GM19328 (cell line): ENCODE measurements around the gene DVL1.
"Not testable (repeated sequence)": the region's sequence is repeated elsewhere in the genome, so short reads cannot be mapped to it uniquely, and the experiment has no call there.

Source experiments
- ATAC-seq: cut with Tn5 transposase; IDR thresholded peaks from one replicate; pipeline ENCODE4 v1.9.1; 2021; ENCODE audit warnings: mild to moderate bottlenecking, moderate library complexity; ENCODE audit not compliant: unreplicated experiment

The DVL1 gene

DNA sequence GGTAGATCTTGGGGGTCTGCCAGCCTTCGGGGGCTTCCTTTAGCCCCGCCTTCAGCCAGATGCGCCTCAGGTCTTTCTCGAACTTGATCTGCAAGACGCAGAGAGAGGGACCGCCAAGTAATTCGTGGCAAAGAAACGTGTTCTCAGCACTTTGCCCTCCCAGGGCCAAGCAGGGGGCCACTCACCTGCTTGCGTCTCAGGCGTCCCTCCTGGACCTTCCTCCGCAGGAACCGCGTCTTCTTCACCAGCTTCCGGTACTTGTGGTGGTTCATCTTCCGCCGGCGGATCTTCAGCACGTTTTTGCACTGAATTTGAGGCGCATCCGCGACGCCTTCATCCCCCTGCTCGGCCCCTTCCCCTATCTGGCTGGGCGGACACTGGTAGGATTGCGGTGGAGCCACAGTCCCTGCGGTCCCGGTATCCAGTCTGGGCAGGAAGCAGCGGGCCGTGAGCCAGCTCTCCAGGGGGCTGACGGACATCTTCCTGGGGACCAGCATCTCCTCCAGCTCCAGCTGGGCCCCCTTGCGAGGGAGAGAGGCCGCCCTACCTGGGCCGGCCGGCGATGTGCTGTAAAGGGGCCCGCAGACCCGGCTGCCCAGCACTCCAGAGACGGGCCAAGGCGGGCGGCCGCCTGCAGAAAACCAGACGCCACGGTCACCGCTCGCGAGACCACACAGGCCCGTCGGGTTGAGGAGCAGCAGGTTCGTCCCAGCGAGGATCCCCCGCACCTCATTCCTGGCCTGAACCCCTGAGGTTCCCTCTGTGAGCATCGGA is 24.8 kb upstream of the DVL1 start:
- ATAC-seq, result no peak

DNA sequence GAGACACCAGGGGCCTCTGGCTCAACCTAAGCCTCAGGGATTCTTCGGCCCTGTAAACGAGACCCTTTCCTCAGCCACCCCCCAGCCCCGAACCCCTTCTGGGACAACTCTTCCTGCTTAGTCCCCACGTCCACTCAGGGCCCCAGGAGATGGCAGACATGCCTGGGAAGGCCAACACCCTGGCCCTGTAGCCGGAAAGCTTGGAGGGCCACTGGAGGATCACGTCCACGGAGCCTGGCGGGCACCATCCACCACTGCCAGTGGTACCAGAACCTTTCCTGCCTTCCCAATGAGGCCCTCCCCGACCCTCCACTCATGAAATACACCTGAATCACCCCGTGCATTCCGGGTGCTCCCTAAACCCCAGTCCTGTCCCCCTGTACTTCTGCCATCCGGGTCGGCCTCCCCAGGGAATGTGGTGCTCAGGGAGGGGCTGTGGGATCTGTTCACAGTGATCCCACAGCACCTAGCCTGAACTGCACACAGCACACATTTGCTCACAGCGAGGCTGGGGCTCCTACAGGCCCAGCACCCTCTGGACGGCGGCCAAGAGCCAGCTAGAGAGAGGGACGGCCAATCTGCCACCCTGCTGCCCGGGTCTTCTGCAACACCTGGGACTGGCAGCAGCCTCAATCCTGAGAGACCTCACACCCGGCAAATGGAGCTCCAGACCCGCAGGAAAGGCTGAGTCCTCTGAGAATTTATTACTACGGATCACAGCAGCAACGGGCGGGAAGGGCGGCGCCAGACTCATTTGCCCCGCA is 24.0 kb upstream of the DVL1 start:
- no peak for ATAC-seq

DNA sequence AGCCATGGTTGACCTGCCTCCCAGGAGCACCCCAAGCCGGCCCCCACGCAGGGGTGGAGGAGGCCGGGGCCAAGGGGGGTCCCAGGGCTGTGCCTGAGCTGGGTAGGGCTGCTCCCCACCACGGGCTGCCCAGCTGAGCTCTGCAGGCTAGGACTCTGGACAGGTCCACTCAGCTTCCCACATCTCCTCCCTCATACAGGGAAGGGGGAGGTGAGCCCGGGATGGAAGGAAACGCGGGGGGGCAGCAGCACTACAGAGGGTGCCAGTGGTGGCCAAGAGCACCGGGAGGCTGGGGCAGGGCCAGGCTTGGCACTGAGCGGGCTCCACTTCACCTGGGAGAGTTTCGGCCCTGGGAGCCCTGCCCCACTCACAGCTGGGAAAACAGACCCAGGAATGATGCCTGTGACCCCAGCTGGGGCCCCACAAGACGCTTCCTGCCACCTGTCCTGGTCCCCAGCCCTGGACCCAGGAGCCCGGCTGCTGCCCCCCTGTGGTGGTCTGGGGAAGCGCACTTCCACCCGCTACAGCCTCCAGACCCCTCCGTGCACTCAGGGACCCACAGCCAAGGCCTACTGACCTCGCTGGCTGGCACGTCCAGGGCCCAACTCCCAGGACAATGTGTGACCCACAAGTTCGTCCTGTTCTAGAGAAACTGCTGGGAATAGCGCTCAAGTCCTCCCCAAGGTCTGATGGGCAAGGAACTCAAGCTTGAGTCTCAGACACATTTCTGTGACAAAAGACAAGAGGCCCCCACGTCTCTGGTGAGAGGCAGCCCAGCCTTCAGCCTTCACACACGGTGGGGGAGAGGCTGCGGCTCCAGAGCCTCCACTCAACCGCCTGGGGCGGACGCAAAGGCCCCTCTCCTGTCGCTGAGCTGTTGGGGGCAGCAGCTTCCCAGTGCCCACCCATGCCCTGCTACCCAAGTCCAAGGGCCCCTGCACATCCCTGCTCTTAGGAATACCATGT is 22.8 kb upstream of the DVL1 start:
- no peak for ATAC-seq

DNA sequence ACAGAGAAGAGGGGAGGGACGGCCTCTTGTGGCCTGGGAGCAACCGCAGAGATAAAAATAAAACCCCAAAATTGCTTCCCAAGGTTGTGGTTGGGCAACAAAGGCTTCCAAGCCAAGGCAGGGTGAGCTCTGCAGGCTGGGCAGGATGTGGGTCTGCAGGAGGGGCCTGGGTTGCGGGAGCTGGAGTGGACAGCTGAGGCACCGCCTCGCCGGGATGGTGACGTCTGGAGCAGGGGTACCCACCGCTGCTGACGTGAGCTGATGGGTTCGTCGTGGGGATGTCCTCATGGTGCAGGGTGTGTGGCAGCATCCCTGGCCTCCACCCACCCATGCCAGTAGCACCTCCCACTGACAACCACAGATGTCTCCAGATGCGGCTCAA is 22.1 kb upstream of the DVL1 start:
- ATAC-seq, result no peak

DNA sequence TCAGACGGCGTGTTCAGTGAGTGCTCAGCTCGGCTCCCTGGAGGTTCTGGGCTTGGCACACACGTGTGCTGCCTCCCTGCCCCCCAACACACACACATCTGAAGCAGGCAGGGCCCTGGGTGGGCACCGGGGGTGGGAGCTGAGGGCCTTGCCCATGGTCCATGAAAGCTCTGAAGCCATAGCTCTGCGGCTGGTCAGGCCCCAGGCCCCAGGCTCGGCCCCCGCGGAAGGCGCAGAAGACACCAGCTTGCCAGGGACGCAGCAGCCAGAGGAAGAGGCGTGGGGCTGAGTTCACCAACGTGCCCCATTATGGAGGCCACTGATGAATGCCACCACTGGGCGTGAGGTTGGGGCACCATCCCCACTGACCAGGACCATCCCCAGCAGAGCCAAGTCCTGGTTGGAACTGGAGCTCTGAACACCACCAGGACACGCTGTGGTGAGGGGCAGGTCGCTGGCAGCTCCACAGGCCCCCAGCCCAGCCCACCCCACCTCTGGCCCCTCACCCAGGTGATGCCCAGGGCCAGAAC is 21.6 kb upstream of the DVL1 start:
- ATAC-seq, result no peak

DNA sequence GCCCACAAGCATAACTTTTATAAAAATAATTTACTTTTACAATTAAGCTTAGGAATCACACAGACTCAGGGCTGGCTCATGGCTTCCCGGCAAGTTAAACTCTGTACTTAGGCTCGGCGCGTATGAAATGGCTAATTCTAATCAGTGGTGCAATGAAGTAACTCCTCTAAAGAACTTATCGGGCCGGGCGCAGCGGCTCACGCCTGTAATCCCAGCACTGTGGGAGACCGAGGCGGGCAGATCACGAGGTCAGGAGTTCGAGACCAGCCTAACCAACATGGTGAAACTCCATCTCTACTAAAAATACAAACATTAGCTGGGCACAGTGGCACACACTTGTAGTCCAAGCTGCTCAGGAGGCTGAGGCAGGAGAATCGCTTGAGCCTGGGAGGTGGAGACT is 20.9 kb upstream of the DVL1 start:
- not testable (repeated sequence) for ATAC-seq

DNA sequence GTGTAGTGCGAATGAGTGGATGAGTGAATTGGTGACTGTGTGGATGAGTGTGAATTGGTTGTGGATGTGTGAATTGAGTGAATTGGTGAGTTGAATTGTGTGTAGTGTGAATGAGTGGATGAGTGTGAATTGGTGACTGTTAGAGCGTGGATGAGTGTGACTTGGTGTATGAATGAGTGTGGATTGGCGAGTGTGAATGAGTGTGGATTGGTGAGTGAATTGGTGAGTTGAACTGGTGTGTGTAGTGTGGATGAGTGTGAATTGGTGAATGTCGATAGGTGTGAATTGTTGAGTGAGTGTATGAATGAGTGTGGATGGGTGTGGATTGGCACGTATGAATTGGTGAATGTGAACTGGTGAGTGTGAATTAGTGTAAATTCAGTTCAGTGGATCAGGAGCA is 18.1 kb upstream of the DVL1 start:
- no peak for ATAC-seq

DNA sequence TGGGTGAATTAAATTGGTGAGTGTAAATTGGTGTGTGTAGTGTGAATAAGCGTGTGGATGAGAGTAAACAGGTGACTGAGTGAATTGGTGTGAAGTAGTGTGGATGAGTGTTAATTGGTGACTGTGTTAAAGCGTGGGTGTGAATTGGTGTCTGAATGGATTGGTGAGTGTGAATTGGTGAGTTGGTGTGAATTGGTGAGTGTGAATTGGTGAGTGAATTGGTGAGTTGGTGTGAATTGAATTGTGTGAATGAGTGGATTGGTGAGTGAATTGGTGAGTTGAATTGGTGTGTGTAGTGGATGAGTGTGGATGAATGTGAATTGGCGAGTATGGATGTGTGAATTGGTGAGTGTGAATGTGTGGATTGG is 17.5 kb upstream of the DVL1 start:
- no peak for ATAC-seq

DNA sequence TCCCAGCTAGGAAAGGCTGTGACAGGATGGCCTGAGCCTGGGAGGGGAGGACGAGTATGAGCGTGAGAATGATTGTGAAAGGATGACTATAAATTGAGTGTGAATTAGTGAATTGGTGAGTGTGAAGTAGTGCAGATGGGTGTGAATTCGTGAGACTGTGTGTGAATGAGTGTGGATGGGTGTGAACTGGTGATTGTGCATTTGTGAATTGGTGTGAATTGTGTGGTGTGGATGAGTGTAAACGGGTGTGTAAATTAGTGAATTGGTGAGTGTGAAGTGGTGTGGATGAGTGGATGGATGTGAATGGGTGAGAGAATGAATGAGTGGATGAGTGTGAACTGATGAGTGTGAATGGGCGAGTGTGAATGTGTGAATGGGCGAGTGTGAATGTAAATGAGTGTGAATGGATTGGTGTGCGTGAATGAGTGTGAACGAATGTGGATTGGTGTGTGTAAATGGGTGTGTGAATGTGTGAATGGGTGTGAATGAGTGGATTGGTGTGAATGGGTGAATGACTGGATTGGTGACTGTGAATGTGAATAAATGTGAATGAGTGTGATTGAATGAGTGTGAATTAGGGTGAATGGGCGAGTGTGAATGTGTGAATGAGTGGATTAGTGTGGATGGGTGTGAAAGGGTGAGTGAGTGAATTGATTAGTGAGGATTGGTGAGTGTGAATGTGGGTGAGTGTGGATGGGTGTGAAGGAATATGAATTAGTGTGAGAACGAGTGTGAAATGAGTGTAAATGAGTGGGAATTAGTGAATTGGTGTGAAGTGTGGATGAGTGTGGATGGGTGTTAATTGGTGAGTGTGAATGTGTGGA is 16.9 kb upstream of the DVL1 start:
- ATAC-seq, result no peak

DNA sequence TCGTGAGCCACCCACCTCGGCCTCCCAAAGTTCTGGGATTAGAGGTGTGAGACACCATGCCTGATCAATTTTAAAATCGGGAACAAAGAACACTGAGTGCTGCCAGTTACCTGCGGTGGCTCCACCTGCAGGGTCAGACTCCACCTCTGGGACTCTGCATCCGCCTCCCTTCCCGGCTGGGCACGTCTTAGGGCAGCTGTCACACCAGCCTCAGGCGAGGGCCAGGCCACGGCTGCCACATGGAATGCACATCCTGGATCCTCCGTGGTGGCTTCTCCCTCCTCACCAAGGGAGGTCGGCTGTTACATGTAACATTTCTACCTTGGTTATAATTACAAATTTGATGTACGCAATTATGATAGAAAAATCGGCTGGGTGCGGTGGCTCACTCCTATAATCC is 15.0 kb upstream of the DVL1 start:
- no peak for ATAC-seq

DNA sequence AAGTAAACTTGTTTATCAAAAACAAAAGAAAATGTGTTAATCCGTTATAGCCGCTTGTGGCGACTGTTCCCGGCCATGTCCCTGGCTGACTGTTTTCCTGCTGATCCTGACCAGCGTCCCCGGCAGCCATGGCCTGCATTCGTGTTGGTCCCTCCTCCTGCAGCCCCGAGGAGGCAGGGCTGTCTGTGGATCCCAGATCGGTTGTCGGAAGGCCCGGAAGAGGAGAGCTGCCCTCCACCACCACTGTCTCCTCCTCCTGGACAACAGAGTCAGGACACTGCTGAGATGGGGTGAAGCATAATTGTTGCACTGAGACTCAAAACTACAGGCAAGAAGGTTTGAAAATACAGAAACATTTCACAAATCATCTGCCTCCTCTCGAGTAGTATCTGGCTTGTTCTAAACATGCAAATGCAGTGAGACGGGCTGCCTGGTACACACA is 12.8 kb upstream of the DVL1 start:
- no peak for ATAC-seq

DNA sequence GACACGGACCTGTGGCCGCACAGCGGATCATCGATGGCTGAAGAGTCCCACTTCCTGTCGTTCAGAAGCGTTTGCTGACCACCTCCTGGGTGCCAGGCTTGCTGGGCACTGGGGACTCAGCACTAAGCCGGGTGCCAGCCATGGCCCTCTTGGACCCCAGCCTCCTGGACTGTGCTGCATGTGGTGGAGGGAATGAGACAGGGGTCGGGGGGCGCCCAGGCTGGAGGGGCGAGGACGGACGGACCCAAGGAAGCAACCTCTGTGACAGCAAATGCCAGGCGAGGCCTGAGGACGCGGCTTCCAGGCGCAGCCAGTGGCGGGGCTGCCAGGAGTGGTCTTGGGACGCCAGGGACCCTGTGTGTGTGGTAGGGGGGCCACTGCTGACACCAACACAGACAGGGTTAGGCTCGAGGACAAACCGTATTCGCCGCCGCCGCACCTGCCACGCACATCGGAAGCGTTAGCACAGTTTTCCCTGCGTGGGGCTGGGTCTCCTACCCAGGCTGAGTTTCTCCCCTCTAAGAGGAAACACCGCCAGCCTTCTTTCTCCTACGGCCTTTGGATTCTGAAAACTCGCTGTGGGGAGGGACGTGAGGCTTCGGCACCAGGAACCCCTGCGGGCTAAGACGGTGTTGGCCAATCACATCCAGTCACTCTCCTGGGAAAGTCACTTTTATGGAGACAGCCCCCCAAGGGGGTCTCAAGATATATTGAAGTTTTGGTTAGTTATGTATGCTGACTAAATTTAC is 12.2 kb upstream of the DVL1 start:
- ATAC-seq, result no peak

DNA sequence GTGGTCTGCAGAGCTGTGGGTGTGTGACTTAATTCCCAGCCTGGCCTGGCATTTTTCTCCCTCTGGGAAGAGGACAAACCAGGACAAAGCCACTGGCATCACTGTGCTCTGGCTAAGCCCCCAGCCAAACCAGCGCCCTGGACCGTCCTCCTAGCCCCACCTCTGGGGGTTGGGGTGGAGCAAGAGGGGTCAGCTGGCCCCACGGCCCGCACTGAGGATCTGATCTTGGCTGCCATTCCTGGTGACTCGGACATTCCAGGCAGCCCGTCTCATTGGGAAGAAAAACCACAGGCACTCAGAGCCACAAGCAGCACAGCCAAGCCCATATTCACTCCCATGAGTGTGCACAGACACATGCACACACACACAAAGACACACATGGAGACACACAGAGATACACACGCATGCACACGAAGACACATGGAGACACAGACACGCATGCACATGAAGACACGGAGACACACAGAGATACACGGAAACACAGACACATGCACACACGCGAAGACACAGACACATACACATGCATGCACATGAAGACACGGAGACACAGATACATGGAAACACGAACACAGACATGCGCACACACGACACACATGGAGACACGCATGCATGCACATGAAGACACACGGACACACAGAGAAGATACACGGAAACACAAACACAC is 11.4 kb upstream of the DVL1 start:
- no peak for ATAC-seq

DNA sequence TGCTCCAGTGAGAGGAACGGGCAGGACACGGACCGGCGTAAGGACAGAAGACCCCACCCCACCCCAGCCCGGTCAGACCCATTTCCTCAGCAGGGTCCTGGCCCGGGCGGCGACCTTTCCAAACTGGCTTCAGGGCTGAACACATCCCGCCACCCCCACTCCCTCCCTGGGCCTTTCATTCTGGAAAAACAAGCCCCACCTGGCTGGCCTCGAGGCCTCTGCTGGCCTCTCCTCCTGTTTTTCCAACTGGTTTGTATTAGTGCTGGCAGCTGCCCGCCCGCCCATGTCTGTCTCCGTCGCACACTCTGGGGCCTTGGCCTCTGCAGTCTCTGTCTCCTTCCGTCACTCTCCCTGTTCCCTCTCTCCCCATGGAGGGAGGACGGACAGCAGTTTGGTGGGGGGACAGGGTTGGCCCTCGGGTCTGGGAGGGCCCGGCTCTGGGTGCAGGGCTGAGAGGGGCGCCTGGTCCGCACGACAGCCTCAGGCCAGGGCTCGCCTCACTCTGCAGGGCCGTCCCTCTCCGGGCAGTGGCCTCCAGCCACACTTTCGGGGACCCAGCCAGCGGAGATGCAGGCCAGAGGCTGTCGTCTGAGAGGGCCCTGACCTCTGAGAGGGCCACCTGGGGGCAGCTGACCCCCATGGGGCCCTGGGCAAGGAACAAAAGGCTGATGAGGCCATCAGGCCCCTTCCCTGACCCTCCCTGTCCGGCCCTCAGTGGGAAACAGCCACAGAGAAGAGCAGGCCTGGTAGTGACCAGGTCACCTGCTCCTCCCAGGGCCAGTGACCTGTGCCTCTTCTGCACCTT is 10.6 kb upstream of the DVL1 start:
- no peak for ATAC-seq

DNA sequence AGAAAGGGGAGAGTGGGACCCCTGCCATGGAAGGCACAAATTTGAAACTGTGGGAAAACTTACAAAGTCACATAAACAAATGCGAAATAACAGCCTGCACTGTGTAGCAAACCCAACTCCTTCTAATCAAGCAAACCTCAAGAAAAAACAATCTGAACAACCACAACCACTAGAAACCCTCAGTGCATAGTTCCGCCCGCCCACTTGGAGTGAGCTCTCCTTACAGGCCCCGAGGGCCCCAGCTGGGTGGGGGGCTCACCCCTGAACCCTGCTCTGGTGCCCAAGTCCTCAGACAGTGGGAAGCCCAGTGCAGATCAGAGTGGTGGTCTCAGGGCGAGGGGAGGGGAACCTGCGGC is 10.1 kb upstream of the DVL1 start:
- ATAC-seq, result no peak

DNA sequence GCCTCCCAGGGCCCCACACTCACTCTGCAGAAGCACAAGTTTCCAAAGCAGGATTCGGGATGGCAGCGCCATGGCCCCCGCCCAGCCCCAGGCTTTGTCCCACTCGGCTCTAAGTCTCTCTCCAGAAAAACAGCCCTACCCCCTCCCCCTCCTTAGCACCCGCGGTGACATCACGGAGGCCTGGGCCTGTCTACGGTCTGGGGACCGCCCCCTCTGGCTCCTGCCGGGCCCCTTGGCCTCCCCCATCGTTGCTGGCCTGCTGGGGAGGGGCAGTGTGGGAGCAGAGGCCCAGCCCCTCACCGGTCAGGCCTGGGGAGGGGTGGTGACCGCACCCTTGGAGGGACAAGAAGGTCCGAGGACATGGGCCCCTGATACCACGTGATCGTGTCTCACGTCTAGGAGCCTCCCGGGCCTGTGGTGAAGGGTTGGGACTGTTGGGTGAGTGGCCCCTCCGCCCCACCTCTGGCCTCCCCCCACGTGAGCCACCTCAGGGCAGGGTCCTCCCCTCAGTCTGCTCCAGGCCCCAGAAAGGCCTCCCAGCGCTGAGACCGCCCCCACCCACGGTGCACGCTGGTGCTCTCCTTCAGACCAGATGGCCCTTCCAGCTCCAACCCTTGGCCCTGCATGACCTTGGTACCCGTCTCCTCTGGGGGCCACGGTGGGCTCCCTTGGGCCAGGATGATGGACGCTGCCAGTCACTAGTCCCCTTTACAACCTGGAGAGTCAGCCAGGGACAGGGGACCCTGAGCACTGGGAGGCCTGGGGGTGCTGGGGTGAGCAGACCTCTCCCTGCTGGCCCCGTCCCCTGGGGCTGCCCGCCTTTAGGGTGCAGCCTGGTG is 9.4 kb upstream of the DVL1 start, which contains the start of gene MXRA8:
MXRA8 (minus strand) TSS at position 123 of the 839 bp plus-strand sequence; CDS start at position 72, 51 bp downstream.
- no peak for ATAC-seq

DNA sequence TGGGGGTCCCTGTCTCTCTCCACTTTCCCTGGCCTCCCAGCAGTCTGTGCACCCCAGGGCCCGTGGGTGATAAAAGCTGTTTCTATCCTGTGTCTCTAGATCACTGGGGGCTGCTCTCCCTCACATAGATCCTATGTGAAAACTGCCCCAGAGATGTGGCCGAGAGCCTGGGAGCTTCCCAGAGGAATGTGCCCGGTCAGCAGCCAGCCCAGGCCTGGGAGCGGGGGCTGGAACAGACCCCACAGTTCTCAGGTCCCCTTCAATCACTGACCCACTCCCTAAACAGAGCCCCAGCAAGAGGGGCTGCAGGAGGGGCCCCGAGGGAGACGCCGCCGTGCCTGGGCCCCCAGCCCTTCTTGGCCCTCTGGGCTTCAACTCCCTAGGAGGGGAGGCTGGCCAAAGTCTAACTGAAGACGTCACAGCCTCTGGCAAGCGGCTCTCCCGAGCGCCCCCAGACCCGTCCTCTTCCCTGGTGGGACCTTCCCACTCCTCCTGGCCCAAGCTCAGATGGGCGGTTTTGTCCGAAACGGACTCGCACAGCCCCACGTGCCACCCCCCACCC is 8.7 kb upstream of the DVL1 start:
- no peak for ATAC-seq
